GM23338 (cell line): Measurements from ENCODE around the gene RBP3. TPM values are rescaled to one million over a fixed set of nuclear protein-coding genes. Genes with fewer than 3 reads are reported as not detected.

ENCODE experiments used
- EZH2 ChIP-seq: fragments of 200-600 bp; sonication (generic); IDR thresholded peaks from one replicate; pipeline ENCODE4 v1.8.0; 2017; ENCODE audit warnings: antibody characterized with exemption, mild to moderate bottlenecking, low read depth; ENCODE audit not compliant: unreplicated experiment
- JUNB ChIP-seq: IDR thresholded peaks from one replicate; pipeline ENCODE4 v1.6.1; 2016; ENCODE audit warnings: antibody characterized with exemption; ENCODE audit not compliant: unreplicated experiment
- NANOG ChIP-seq: IDR thresholded peaks from 2 replicates; pipeline ENCODE4 v1.6.1; 2016; ENCODE audit warnings: antibody characterized with exemption, borderline replicate concordance
- POLR2AphosphoS5 ChIP-seq: IDR thresholded peaks from 2 replicates; pipeline ENCODE4 v1.6.1; 2016; ENCODE audit warnings: antibody characterized with exemption, low read depth
- REST ChIP-seq: IDR thresholded peaks from one replicate; pipeline ENCODE4 v1.6.1; 2018; ENCODE audit warnings: antibody characterized with exemption; ENCODE audit not compliant: unreplicated experiment
- STAT1 ChIP-seq: IDR thresholded peaks from one replicate; pipeline ENCODE4 v1.6.1; 2016; ENCODE audit warnings: antibody characterized with exemption; ENCODE audit not compliant: unreplicated experiment
- ZNF114 ChIP-seq: fragments of 250-450 bp; sonication (Bioruptor Pico); IDR thresholded peaks from 2 replicates; pipeline ENCODE4 v1.5.0; 2020; ENCODE audit warnings: mild to moderate bottlenecking, moderate library complexity
- ZNF331 ChIP-seq: fragments of 250-450 bp; sonication (Bioruptor Pico); IDR thresholded peaks from 2 replicates; pipeline ENCODE4 v1.5.0; 2020; ENCODE audit warnings: low read depth, mild to moderate bottlenecking, moderate library complexity
- ZNF462 ChIP-seq: fragments of 250-450 bp; sonication (Bioruptor Pico); IDR thresholded peaks from 2 replicates; pipeline ENCODE4 v1.5.0; 2020; ENCODE audit warnings: mild to moderate bottlenecking, moderate library complexity
- polyA plus RNA-seq: library from polyadenylated mRNA; unstranded; fragments of >200 nt; fragmentation: Nextera tagmentation; extraction: Ambion mirVana; gene quantifications from 2 replicates; pipeline ENCODE4 v1.2.1, GENCODE V29; 2016
- total RNA-seq: library from RNA; depleted of rRNA; stranded (reverse); fragments of >200 nt; shearing (Covaris generic); gene quantifications from 2 replicates; pipeline ENCODE4 v1.2.3, GENCODE V29; 2014

Gene RBP3
- total and polyA plus RNA-seq, 2 experiments from 2014 or later: not detected

GRCh38 chr10:47312663-47312995 is 35.5 kb upstream of the RBP3 start (continued):
- no peak for TF ChIP-seq ZNF462 (CRISPR knock-in tag)
- no peak for TF ChIP-seq ZNF331 (CRISPR knock-in tag)
- TF ChIP-seq POLR2AphosphoS5: no peak
- TF ChIP-seq ZNF114: no peak
- TF ChIP-seq JUNB: no peak
- TF ChIP-seq NANOG: no peak
- TF ChIP-seq EZH2: no peak
- TF ChIP-seq STAT1: no peak
- no peak for TF ChIP-seq REST
